Measurements from ENCODE around the gene PRKACB. TPM values are rescaled to one million over a fixed set of nuclear protein-coding genes. Genes with fewer than 3 reads are reported as not detected.
A peak's percentile ranks its signal among the peaks of the same experiment; 100 is the strongest.

PRKACB gene
- total RNA-seq, 1 experiment from 2014 or later: 135 TPM

DNA sequence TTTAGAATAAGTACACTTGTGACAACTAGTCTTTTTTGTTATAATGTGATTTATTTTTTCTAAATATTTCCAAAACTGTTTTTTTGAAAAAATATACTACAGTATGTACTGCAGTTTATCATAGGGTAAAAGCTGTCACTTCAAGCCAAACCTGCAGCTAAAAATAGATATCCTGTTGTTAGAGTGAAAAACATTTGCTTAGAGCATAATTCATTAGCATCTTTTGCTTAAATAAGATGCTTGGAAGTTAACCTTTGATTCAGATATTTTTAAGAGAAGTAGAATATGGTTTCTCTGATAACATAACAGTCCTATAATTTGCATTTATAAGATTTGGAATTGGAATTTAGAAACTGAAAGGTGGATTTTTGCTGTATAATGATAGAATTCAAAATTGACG is 21.5 kb downstream of the PRKACB start:
- BruUV-seq (replicated peaks): no TSS peak
- POLR2A ChIA-PET: no interaction called here
- Histone ChIP-seq H3K36me3 (ENCODE audit: control insufficient read depth in 1 of 2, insufficient read depth in 2 of 2, low read length in 2 of 2) (peaks cover 0 to 7% of the 10 kb centered on the region in 2 experiments; a peak in 1 of 4 replicates), H3K79me2 (ENCODE audit: insufficient read depth, low read length) (peaks cover 100% of the 10 kb centered on the region), H3K4me2 (ENCODE audit: low read length) (peak overlapping the region; percentile 36; the same call in 1 of the 2 replicates), H3K4me3 (replicated peaks in 1 of 2; ENCODE audit: low read depth in 1 of 2, low read length in 2 of 2) (no peak overlapping the region), H3K9ac (ENCODE audit: low read length) (peak overlapping the region; percentile 32), H2AFZ (ENCODE audit: low read depth, low read length, poor library complexity, severe bottlenecking) (no peak overlapping the region), H3K4me1 (ENCODE audit: control insufficient read depth in 1 of 2, insufficient read depth in 2 of 2, low read length in 2 of 2) (peaks cover 94 to 98% of the 10 kb centered on the region in 2 experiments), H3K9me3 (ENCODE audit: control insufficient read depth in 1 of 2, insufficient read depth in 1 of 2, low read depth in 1 of 2, low read length in 2 of 2) (no peaks in the 10 kb centered on the region), H3K9me2 (ENCODE audit: insufficient read depth) (no peaks in the 10 kb centered on the region), H3K27me3 (ENCODE audit: insufficient read depth, low read length) (no peaks in the 10 kb centered on the region), H4K20me1 (ENCODE audit: insufficient read depth) (no peaks in the 10 kb centered on the region), H3K27ac (ENCODE audit: low read depth, low read length) (peak overlapping the region; percentile 99; the same call in 1 of the 2 replicates)
- no peak for TF ChIP-seq CBX3 (IDR thresholded peaks at IDR 0.05; ENCODE audit: low read depth)
- no peak for TF ChIP-seq CEBPB (IDR thresholded peaks at IDR 0.05; ENCODE audit: low read depth)
- TF ChIP-seq RAD21 (IDR thresholded peaks at IDR 0.05; ENCODE audit: low read depth): no peak
- TF ChIP-seq, protein P1, sequence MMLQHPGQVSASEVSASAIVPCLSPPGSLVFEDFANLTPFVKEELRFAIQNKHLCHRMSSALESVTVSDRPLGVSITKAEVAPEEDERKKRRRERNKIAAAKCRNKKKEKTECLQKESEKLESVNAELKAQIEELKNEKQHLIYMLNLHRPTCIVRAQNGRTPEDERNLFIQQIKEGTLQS (IDR thresholded peaks at IDR 0.05): no peak
- TF ChIP-seq SRF (IDR thresholded peaks at IDR 0.05; ENCODE audit: low read depth): no peak
- TF ChIP-seq, protein P2, sequence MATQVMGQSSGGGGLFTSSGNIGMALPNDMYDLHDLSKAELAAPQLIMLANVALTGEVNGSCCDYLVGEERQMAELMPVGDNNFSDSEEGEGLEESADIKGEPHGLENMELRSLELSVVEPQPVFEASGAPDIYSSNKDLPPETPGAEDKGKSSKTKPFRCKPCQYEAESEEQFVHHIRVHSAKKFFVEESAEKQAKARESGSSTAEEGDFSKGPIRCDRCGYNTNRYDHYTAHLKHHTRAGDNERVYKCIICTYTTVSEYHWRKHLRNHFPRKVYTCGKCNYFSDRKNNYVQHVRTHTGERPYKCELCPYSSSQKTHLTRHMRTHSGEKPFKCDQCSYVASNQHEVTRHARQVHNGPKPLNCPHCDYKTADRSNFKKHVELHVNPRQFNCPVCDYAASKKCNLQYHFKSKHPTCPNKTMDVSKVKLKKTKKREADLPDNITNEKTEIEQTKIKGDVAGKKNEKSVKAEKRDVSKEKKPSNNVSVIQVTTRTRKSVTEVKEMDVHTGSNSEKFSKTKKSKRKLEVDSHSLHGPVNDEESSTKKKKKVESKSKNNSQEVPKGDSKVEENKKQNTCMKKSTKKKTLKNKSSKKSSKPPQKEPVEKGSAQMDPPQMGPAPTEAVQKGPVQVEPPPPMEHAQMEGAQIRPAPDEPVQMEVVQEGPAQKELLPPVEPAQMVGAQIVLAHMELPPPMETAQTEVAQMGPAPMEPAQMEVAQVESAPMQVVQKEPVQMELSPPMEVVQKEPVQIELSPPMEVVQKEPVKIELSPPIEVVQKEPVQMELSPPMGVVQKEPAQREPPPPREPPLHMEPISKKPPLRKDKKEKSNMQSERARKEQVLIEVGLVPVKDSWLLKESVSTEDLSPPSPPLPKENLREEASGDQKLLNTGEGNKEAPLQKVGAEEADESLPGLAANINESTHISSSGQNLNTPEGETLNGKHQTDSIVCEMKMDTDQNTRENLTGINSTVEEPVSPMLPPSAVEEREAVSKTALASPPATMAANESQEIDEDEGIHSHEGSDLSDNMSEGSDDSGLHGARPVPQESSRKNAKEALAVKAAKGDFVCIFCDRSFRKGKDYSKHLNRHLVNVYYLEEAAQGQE (IDR thresholded peaks at IDR 0.05; ENCODE audit: low read depth): no peak
- TF ChIP-seq TCF7L2 (IDR thresholded peaks at IDR 0.05; ENCODE audit: borderline replicate concordance, extremely low read depth, insufficient read depth, insufficient read length): no peak
- no peak for TF ChIP-seq SP1 (IDR thresholded peaks at IDR 0.05; ENCODE audit: low read depth)
- no peak for TF ChIP-seq YY1 (IDR thresholded peaks at IDR 0.05; ENCODE audit: extremely low read depth, insufficient replicate concordance, low read depth, low read length)
- TF ChIP-seq, protein P3, sequence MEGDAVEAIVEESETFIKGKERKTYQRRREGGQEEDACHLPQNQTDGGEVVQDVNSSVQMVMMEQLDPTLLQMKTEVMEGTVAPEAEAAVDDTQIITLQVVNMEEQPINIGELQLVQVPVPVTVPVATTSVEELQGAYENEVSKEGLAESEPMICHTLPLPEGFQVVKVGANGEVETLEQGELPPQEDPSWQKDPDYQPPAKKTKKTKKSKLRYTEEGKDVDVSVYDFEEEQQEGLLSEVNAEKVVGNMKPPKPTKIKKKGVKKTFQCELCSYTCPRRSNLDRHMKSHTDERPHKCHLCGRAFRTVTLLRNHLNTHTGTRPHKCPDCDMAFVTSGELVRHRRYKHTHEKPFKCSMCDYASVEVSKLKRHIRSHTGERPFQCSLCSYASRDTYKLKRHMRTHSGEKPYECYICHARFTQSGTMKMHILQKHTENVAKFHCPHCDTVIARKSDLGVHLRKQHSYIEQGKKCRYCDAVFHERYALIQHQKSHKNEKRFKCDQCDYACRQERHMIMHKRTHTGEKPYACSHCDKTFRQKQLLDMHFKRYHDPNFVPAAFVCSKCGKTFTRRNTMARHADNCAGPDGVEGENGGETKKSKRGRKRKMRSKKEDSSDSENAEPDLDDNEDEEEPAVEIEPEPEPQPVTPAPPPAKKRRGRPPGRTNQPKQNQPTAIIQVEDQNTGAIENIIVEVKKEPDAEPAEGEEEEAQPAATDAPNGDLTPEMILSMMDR (IDR thresholded peaks at IDR 0.05 in 2 of 3, conservative IDR thresholded peaks at IDR 0.05 in 1 of 3; ENCODE audit: borderline replicate concordance in 1 of 3, insufficient read depth in 1 of 3, low read depth in 2 of 3, low read length in 2 of 3): no peak
- TF ChIP-seq, protein P4, sequence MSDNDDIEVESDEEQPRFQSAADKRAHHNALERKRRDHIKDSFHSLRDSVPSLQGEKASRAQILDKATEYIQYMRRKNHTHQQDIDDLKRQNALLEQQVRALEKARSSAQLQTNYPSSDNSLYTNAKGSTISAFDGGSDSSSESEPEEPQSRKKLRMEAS (IDR thresholded peaks at IDR 0.05): no peak
- TF ChIP-seq FOSL1 (IDR thresholded peaks at IDR 0.05; ENCODE audit: low read depth): no peak
- no peak for TF ChIP-seq ZNF274 (IDR thresholded peaks at IDR 0.05; ENCODE audit: low read depth, low read length)
- TF ChIP-seq EGR1 (IDR thresholded peaks at IDR 0.05; ENCODE audit: low read depth): no peak
- TF ChIP-seq ZFX (IDR thresholded peaks at IDR 0.05): no peak
- DNase-seq (ENCODE audit: low read depth, low spot score) (no peak), ATAC-seq (no peak)
- RAD21 ChIA-PET (ENCODE audit: low non-redundant PET in 1 of 2, low total read pairs in 2 of 2, uncharacterized antibody in 2 of 2, unreplicated experiment in 2 of 2): no interaction called here
- intact Hi-C loops (cut with micrococcal nuclease): no loop called here
- CTCF ChIA-PET: no interaction called here

Measured in HCT116 (cell line).